Measurements from ENCODE around the gene CNKSR1. TPM values are rescaled to one million over a fixed set of nuclear protein-coding genes. Genes with fewer than 3 reads are reported as not detected.

The CNKSR1 gene
- total RNA-seq, 1 donor from 2014 or later: 6.2 TPM

DNA sequence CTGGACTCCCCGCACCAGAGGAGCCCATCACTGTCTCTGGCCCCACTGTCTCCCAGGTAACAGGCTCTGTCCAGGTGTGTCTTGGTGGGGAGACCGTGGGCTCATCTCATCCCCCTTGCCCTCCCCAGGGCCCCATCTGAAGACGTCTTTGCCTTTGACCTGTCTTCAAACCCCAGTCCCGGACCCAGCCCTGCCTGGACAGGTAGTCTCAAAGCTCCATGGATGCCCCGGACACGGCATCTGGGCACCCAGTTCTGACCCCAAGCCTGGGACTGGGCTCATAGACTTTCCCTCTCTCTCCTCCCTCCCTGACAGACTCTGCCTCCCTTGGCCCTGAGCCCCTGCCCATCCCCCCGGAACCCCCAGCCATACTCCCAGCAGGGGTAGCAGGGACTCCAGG is 6.8 kb downstream of the CNKSR1 start:
- Mint-ChIP-seq H3K4me3 (no peak overlapping the region), H3K9me3 (no peaks in the 10 kb centered on the region), H3K27me3 (no peaks in the 10 kb centered on the region), H3K4me1 (peaks cover 4% of the 10 kb centered on the region), H3K27ac (no peak overlapping the region), H3K36me3 (ENCODE audit: low read depth) (no peaks in the 10 kb centered on the region)
- intact Hi-C loops (cut with micrococcal nuclease): no loop called here
- no peak for DNase-seq

GRCh38 chr1:26184883-26185282 is 7.6 kb downstream of the CNKSR1 start:
- no peak for DNase-seq
- no peaks in the 10 kb centered on the region for H3K9me3 Mint-ChIP-seq
- no peaks in the 10 kb centered on the region for H3K27me3 Mint-ChIP-seq
- H3K4me1 Mint-ChIP-seq: peaks cover 4% of the 10 kb centered on the region
- no peak overlapping the region for H3K27ac Mint-ChIP-seq
- H3K36me3 Mint-ChIP-seq (ENCODE audit: low read depth): no peaks in the 10 kb centered on the region
- no peak overlapping the region for H3K4me3 Mint-ChIP-seq
- intact Hi-C loops (cut with micrococcal nuclease): no loop called here

DNA sequence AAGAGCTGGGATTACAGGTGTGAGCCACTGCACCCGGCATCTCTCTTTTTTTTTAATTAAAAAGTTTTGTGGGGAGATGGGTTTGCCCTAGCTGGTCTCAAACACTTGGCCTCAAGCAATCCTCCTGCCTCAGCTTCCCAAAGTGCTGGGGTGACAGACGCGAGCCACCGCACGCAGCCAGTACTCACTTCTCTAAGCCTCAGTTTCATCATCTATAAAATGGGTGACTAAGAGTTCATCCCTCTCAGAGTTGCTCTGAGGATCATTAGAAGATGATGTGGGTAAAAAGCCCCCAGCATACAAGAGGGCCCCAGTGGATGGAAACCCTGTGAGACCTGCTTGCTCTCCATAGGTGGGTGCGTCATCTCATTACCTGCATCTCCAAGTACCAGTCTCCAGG is 10.6 kb downstream of the CNKSR1 start:
- Mint-ChIP-seq H3K36me3 (ENCODE audit: low read depth) (no peaks in the 10 kb centered on the region), H3K27ac (no peak overlapping the region)
- intact Hi-C loops (cut with micrococcal nuclease): no loop called here

GRCh38 chr1:26188477-26188876 is 11.2 kb downstream of the CNKSR1 start:
- Mint-ChIP-seq H3K4me1 (peaks cover 18% of the 10 kb centered on the region), H3K27ac (no peak overlapping the region), H3K27me3 (no peaks in the 10 kb centered on the region), H3K36me3 (ENCODE audit: low read depth) (no peaks in the 10 kb centered on the region), H3K9me3 (peaks cover 4% of the 10 kb centered on the region), H3K4me3 (no peak overlapping the region)
- no peak for DNase-seq
- intact Hi-C loops (cut with micrococcal nuclease): no loop called here

More for the DNA sequence above, 10.6 kb downstream of the CNKSR1 start:
- no peak overlapping the region for H3K4me3 Mint-ChIP-seq
- DNase-seq: no peak
- peaks cover 13% of the 10 kb centered on the region for H3K4me1 Mint-ChIP-seq
- peaks cover 4% of the 10 kb centered on the region for H3K9me3 Mint-ChIP-seq
- H3K27me3 Mint-ChIP-seq: no peaks in the 10 kb centered on the region

- Mint-ChIP-seq H3K27ac (no peak overlapping the region), H3K4me3 (no peak overlapping the region), H3K9me3 (peaks cover 4% of the 10 kb centered on the region), H3K36me3 (ENCODE audit: low read depth) (no peaks in the 10 kb centered on the region), H3K4me1 (peaks cover 24% of the 10 kb centered on the region), H3K27me3 (no peaks in the 10 kb centered on the region)
- intact Hi-C loops (cut with micrococcal nuclease): no loop called here
- no peak for DNase-seq
These were observed 12.0 kb downstream of the CNKSR1 start for GRCh38 chr1:26189331-26189730.

DNA sequence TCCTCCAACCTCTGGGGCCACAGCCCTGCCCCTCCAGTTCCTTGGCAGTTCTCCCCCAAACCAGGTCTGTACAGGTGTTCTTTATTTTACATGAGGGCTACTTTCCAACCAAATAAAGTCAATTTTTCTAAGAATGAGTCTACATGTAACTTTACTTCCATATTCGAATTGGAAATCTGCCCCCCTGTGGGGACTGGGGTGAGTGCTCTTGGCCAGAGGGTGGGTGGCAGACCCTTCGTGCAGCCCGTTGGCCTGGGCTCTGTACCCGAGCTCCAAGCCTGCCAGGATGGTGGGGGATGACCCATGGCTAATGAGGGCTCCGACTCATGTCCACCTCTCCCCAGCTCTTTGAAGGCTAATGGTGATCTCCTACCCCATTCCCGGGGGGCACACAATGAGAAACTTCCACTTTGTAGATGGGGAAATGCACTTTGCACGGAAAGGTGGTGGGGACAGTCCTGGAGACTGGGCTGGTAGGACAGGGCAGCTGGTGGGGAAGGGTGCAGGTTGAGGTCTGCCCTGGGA is 12.5 kb downstream of the CNKSR1 start:
- Mint-ChIP-seq H3K27ac (no peak overlapping the region), H3K4me3 (no peak overlapping the region), H3K4me1 (peaks cover 24% of the 10 kb centered on the region), H3K36me3 (ENCODE audit: low read depth) (no peaks in the 10 kb centered on the region), H3K9me3 (peaks cover 4% of the 10 kb centered on the region), H3K27me3 (no peaks in the 10 kb centered on the region)
- no peak for DNase-seq
- intact Hi-C loops (cut with micrococcal nuclease): no loop called here

DNA sequence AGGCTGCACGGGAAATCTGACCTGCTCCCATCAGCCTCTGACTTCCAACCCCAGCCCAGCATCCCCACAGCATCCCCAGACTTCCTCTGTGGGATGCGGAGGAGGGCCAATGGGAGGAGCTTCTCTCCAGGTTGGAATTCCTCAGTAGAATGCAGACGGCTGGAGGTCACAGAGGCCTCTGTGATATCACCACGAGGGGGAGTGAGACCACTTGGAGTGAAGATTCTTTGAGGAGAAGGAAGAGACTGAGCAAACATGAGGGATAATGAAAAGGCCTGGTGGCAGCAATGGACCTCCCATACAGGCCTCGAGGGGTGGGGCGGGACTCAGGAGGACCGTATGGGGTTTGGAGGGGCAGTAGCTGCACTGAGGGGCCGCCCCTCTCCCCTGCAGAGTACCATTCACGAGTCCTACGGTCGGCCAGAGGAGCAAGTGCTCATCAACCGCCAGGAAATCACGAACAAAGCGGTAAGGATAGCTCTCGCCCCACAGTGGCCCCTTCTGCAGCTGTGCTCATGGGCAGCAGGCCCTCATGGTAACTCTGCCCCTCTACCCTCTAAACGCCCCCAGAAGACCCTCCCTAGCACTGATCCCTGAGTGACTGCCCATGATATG is 13.2 kb downstream of the CNKSR1 start, which contains the start of gene CATSPER4:
Gene CATSPER4 (plus strand): TSS at position 230 of the 615 bp plus-strand sequence. CDS start 26 bp downstream, at position 256.
- H3K36me3 Mint-ChIP-seq (ENCODE audit: low read depth): no peaks in the 10 kb centered on the region
- peak within 1 kb of the TSS; percentile 47 for H3K4me3 Mint-ChIP-seq
- no peak within 1 kb of the TSS for H3K27ac Mint-ChIP-seq
- intact Hi-C loops (cut with micrococcal nuclease): no loop called here
- peaks cover 24% of the 10 kb centered on the region for H3K4me1 Mint-ChIP-seq
- DNase-seq: peak; percentile 57
- peaks cover 2% of the 10 kb centered on the region for H3K27me3 Mint-ChIP-seq
- peaks cover 4% of the 10 kb centered on the region for H3K9me3 Mint-ChIP-seq

- Mint-ChIP-seq H3K4me3 (peak overlapping the region; percentile 47), H3K27ac (peak overlapping the region; percentile 71), H3K36me3 (ENCODE audit: low read depth) (no peaks in the 10 kb centered on the region), H3K27me3 (peaks cover 4% of the 10 kb centered on the region), H3K4me1 (peaks cover 24% of the 10 kb centered on the region), H3K9me3 (peaks cover 4% of the 10 kb centered on the region)
- DNase-seq: peak; percentile 82
- intact Hi-C loops (cut with micrococcal nuclease): no loop called here
These were observed 14.4 kb downstream of the CNKSR1 start for GRCh38 chr1:26191739-26192138.

- intact Hi-C loops (cut with micrococcal nuclease): no loop called here
- Mint-ChIP-seq H3K4me3 (no peak overlapping the region), H3K36me3 (ENCODE audit: low read depth) (no peaks in the 10 kb centered on the region), H3K4me1 (peaks cover 29% of the 10 kb centered on the region), H3K27me3 (peaks cover 6% of the 10 kb centered on the region), H3K9me3 (peaks cover 4% of the 10 kb centered on the region), H3K27ac (no peak overlapping the region)
- no peak for DNase-seq
These were observed 18.5 kb downstream of the CNKSR1 start for GRCh38 chr1:26195805-26196204.

- Mint-ChIP-seq H3K27ac (no peak overlapping the region), H3K27me3 (peaks cover 6% of the 10 kb centered on the region), H3K4me3 (no peak overlapping the region), H3K9me3 (no peaks in the 10 kb centered on the region), H3K4me1 (peaks cover 33% of the 10 kb centered on the region), H3K36me3 (ENCODE audit: low read depth) (no peaks in the 10 kb centered on the region)
- no peak for DNase-seq
- intact Hi-C loops (cut with micrococcal nuclease): no loop called here
These were observed 20.0 kb downstream of the CNKSR1 start for GRCh38 chr1:26197301-26197700.

- intact Hi-C loops (cut with micrococcal nuclease): no loop called here
- H3K4me1 Mint-ChIP-seq: peaks cover 35% of the 10 kb centered on the region
- no peaks in the 10 kb centered on the region for H3K36me3 Mint-ChIP-seq (ENCODE audit: low read depth)
These were observed 20.5 kb downstream of the CNKSR1 start for GRCh38 chr1:26197813-26198212.

DNA sequence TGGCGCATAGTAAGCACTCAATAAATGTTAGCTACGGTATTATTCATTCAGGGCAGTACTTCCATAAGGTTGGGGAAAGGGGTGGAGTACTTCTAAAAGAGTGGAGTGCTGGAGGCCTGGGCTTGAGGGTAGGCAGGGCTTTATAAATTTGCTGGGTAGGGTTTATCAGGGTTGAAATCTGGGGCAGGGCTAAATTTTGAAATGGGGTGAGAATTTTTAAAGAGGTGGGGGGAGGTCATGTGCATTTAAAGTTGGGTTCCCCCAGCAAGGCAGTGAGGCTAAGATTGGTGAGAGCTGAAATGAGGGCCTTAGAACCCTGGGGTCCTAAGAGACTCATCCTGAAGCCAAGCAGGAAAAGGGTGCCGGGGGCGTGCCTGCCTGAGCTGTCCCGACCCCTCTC is 23.1 kb downstream of the CNKSR1 start:
- Mint-ChIP-seq H3K4me3 (no peak overlapping the region), H3K27me3 (peaks cover 3% of the 10 kb centered on the region), H3K4me1 (peaks cover 30% of the 10 kb centered on the region), H3K36me3 (ENCODE audit: low read depth) (no peaks in the 10 kb centered on the region), H3K9me3 (no peaks in the 10 kb centered on the region), H3K27ac (no peak overlapping the region)
- intact Hi-C loops (cut with micrococcal nuclease): no loop called here
- DNase-seq: no peak

More at GRCh38 chr1:26197813-26198212, 20.5 kb downstream of the CNKSR1 start:
- no peak for DNase-seq
- no peaks in the 10 kb centered on the region for H3K9me3 Mint-ChIP-seq
- peaks cover 6% of the 10 kb centered on the region for H3K27me3 Mint-ChIP-seq
- no peak overlapping the region for H3K4me3 Mint-ChIP-seq
- H3K27ac Mint-ChIP-seq: no peak overlapping the region

GRCh38 chr1:26203642-26204318 is 26.5 kb downstream of the CNKSR1 start:
- intact Hi-C loops (cut with micrococcal nuclease): no loop called here
- H3K4me1 Mint-ChIP-seq: peaks cover 30% of the 10 kb centered on the region
- DNase-seq: no peak

GRCh38 chr1:26210147-26210870 is 33.0 kb downstream of the CNKSR1 start:
- H3K4me3 Mint-ChIP-seq: no peak overlapping the region
- no peaks in the 10 kb centered on the region for H3K9me3 Mint-ChIP-seq
- no peak for DNase-seq
- no peak overlapping the region for H3K27ac Mint-ChIP-seq
- peaks cover 16% of the 10 kb centered on the region for H3K27me3 Mint-ChIP-seq
- H3K36me3 Mint-ChIP-seq (ENCODE audit: low read depth): no peaks in the 10 kb centered on the region
- H3K4me1 Mint-ChIP-seq: no peaks in the 10 kb centered on the region
- intact Hi-C loops (cut with micrococcal nuclease): no loop called here

More at GRCh38 chr1:26203642-26204318, 26.5 kb downstream of the CNKSR1 start:
- Mint-ChIP-seq H3K27me3 (no peaks in the 10 kb centered on the region), H3K27ac (no peak overlapping the region), H3K4me3 (no peak overlapping the region), H3K36me3 (ENCODE audit: low read depth) (no peaks in the 10 kb centered on the region), H3K9me3 (no peaks in the 10 kb centered on the region)
